DND-41 (cell line): ENCODE data around the gene COLEC12.

Experiments used
- ATAC-seq: fragments of 200-7000 bp; cut with Tn5 transposase; 3 replicates; pipeline ENCODE4 v1.9.1; 2021; ENCODE audit warnings: low read depth; ENCODE audit not compliant: insufficient read depth
- DNase-seq: peaks from one replicate; pipeline ENCODE4 v3.0.0-alpha.2; 2020
- H2AFZ ChIP-seq: 2 replicates; pipeline ENCODE4 v1.6.0; 2012; ENCODE audit warnings: low read depth, low read length
- H3K27ac ChIP-seq: 2 replicates; pipeline ENCODE4 v1.5.1; 2012; ENCODE audit warnings: low read length, inconsistent platforms
- H3K27me3 ChIP-seq: fragments of 200-600 bp; sonication (generic); 2 replicates; pipeline ENCODE4 v1.6.0; 2012; ENCODE audit warnings: low read length, mild to moderate bottlenecking, inconsistent platforms; ENCODE audit not compliant: insufficient read depth, poor library complexity
- H3K36me3 ChIP-seq: 2 replicates; pipeline ENCODE4 v1.5.1; 2012; ENCODE audit warnings: low read length, inconsistent platforms; ENCODE audit not compliant: insufficient read depth
- H3K4me1 ChIP-seq: 2 replicates; pipeline ENCODE4 v1.5.1; 2012; ENCODE audit warnings: mild to moderate bottlenecking, low read length; ENCODE audit not compliant: insufficient read depth
- H3K4me2 ChIP-seq: 2 replicates; pipeline ENCODE4 v1.6.0; 2012; ENCODE audit warnings: mild to moderate bottlenecking, moderate library complexity, low read length, inconsistent platforms; ENCODE audit not compliant: insufficient read depth
- H3K4me3 ChIP-seq, 2 experiments: fragments of 200-600 bp in 1 of 2; shearing (Covaris generic) in 1 of 2; 2 replicates each; pipeline ENCODE4 v1.5.1; 2012 to 2016; ENCODE audit warnings: inconsistent platforms in 2 of 2, low read length in 2 of 2, mild to moderate bottlenecking in 2 of 2, low read depth in 1 of 2, moderate library complexity in 1 of 2
- H3K79me2 ChIP-seq: 2 replicates; pipeline ENCODE4 v1.6.0; 2012; ENCODE audit warnings: low read length, inconsistent platforms; ENCODE audit not compliant: insufficient read depth
- H3K9ac ChIP-seq: 2 replicates; pipeline ENCODE4 v1.6.0; 2012; ENCODE audit warnings: low read depth, mild to moderate bottlenecking, inconsistent platforms, low read length, moderate library complexity
- H3K9me3 ChIP-seq: 2 replicates; pipeline ENCODE4 v1.5.1; 2012; ENCODE audit warnings: low read length, moderate library complexity, mild to moderate bottlenecking, inconsistent platforms; ENCODE audit not compliant: insufficient read depth, severe bottlenecking
- H4K20me1 ChIP-seq: 2 replicates; pipeline ENCODE4 v1.6.0; 2012; ENCODE audit warnings: low read length; ENCODE audit not compliant: insufficient read depth
- EZH2 ChIP-seq: IDR thresholded peaks from 3 replicates; pipeline ENCODE4 v1.6.1; 2012; ENCODE audit warnings: borderline replicate concordance, low read depth, mild to moderate bottlenecking, moderate library complexity, low read length, inconsistent platforms; ENCODE audit not compliant: severe bottlenecking
- TF ChIP-seq, protein P1 (sequence below): IDR thresholded peaks from 2 replicates; pipeline ENCODE4 v1.5.1; 2012; ENCODE audit warnings: borderline replicate concordance, low read length, moderate library complexity, mild to moderate bottlenecking; ENCODE audit not compliant: poor library complexity, severe bottlenecking; ENCODE audit errors: extremely low read depth

Gene COLEC12

DNA sequence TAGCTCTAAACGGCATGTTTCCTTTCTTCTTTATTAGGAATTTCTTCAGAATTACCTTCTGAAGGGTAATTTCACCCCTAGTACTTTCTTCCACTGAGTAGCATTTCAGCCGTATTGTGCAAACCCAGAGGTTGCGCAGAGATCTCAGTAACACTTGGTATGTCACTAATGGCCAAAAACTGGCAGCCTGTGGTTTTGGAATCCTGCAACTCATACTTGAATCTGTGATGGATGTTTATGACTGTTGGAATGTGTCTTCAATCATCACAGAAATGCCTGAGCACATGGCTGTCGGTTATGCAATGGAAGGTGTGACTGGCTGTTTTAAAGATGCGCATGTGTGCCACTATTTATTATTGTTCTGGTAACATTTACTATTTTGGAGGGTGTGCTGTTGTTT lies 100.0 kb downstream of the COLEC12 start:
- Histone ChIP-seq H3K4me1 (no peaks in the 10 kb centered on the region), H3K27ac (no peak overlapping the region)

DNA sequence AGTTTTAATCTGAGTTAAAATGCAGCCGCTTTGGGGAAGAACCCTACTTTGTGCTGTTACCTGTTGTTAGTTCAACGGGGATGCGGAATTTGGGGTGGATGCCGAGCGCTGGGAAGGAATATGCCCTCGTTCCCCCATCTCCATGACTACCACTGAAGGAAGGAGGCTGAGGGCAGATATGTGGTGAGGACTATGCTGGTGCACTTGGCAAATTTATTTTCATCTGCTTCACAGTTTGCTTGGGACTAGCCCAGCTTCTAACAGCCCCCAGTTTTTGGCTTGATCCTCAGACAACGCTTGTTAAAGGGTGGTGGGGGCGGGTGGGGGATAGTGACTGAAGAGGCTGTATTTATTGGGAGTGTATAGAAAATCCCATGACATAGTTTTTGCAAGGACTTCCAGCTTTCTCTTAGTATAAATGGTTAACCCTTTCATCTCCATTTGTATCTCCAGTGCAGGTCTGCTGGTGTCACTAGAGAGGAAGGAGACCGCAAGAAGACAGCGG lies 100.8 kb downstream of the COLEC12 start:
- Histone ChIP-seq H2AFZ (no peak overlapping the region), H3K27me3 (no peaks in the 10 kb centered on the region), H3K9me3 (no peaks in the 10 kb centered on the region), H3K27ac (no peak overlapping the region), H3K4me3 (no peak overlapping the region), H3K4me1 (no peaks in the 10 kb centered on the region), H3K36me3 (no peaks in the 10 kb centered on the region), H4K20me1 (no peaks in the 10 kb centered on the region), H3K9ac (no peak overlapping the region), H3K79me2 (no peaks in the 10 kb centered on the region), H3K4me2 (no peak overlapping the region)
- no peak for ATAC-seq
- no peak for DNase-seq
- TF ChIP-seq, protein P1, sequence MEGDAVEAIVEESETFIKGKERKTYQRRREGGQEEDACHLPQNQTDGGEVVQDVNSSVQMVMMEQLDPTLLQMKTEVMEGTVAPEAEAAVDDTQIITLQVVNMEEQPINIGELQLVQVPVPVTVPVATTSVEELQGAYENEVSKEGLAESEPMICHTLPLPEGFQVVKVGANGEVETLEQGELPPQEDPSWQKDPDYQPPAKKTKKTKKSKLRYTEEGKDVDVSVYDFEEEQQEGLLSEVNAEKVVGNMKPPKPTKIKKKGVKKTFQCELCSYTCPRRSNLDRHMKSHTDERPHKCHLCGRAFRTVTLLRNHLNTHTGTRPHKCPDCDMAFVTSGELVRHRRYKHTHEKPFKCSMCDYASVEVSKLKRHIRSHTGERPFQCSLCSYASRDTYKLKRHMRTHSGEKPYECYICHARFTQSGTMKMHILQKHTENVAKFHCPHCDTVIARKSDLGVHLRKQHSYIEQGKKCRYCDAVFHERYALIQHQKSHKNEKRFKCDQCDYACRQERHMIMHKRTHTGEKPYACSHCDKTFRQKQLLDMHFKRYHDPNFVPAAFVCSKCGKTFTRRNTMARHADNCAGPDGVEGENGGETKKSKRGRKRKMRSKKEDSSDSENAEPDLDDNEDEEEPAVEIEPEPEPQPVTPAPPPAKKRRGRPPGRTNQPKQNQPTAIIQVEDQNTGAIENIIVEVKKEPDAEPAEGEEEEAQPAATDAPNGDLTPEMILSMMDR = no peak
- no peak for TF ChIP-seq EZH2

More for the DNA sequence above, 100.0 kb downstream of the COLEC12 start:
- ATAC-seq (no peak), DNase-seq (no peak)
- TF ChIP-seq EZH2 = no peak
- TF ChIP-seq, protein P1 = no peak
- H3K36me3 ChIP-seq = no peaks in the 10 kb centered on the region
- H2AFZ ChIP-seq = no peak overlapping the region
- H4K20me1 ChIP-seq = no peaks in the 10 kb centered on the region
- no peaks in the 10 kb centered on the region for H3K27me3 ChIP-seq
- no peaks in the 10 kb centered on the region for H3K79me2 ChIP-seq
- no peak overlapping the region for H3K4me2 ChIP-seq
- no peak overlapping the region for H3K9ac ChIP-seq
- peaks cover 1% of the 10 kb centered on the region for H3K9me3 ChIP-seq
- H3K4me3 ChIP-seq = no peak overlapping the region

DNA sequence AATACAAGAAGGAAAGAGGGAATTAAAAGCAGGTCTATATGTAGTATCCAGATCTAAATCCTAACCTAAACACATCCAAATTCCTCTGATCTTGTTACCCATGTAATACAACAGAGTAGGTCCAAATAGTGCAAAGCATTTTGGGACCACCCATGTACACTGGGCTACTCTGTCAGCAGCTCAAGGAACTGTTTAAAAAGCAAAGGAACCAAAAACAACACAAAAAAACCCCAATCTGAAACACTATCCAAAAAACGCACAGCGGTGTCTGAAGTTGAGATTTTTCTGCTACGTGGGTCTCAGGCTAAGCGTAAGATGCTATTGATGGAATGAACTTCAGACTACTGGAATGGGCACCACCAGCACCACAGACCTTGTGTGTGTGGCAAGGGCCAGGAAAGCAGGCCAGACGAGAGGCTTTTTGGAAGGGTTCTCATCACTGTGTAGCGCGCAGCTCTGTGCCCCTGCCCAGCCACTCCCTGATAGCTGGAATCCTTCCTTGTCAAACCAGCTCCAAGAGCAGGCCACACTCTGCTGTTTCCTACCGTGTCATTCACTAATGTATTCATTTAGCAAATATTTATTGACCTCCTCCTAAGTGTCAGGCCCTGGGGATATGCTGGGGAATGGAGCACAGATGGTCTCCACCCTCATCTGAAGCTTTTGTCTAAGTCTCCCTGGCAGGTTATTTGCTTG lies 101.4 kb downstream of the COLEC12 start:
- H3K4me2 ChIP-seq = no peak overlapping the region
- TF ChIP-seq, protein P1 = no peak
- no peak for TF ChIP-seq EZH2
- no peaks in the 10 kb centered on the region for H3K36me3 ChIP-seq
- H4K20me1 ChIP-seq = no peaks in the 10 kb centered on the region
- H3K79me2 ChIP-seq = no peaks in the 10 kb centered on the region
- H3K27me3 ChIP-seq = peaks cover 2% of the 10 kb centered on the region
- DNase-seq (no peak), ATAC-seq (no peak)
- no peak overlapping the region for H3K9ac ChIP-seq
- H2AFZ ChIP-seq = no peak overlapping the region
- H3K4me1 ChIP-seq = no peaks in the 10 kb centered on the region
- no peak overlapping the region for H3K4me3 ChIP-seq
- no peaks in the 10 kb centered on the region for H3K9me3 ChIP-seq
- no peak overlapping the region for H3K27ac ChIP-seq

GRCh38 chr18:396556-396955 lies 103.9 kb downstream of the COLEC12 start:
- DNase-seq (no peak), ATAC-seq (no peak)
- H3K27ac ChIP-seq = no peak overlapping the region
- peaks cover 8% of the 10 kb centered on the region for H3K27me3 ChIP-seq
- no peaks in the 10 kb centered on the region for H3K36me3 ChIP-seq
- H2AFZ ChIP-seq = no peak overlapping the region
- H3K9ac ChIP-seq = no peak overlapping the region
- H3K4me3 ChIP-seq = no peak overlapping the region
- H4K20me1 ChIP-seq = no peaks in the 10 kb centered on the region
- H3K79me2 ChIP-seq = no peaks in the 10 kb centered on the region
- no peaks in the 10 kb centered on the region for H3K9me3 ChIP-seq
- no peak overlapping the region for H3K4me2 ChIP-seq
- no peaks in the 10 kb centered on the region for H3K4me1 ChIP-seq
- TF ChIP-seq, protein P1 = no peak
- TF ChIP-seq EZH2 = no peak
